T-helper 1 cell (primary cell): ENCODE data around the gene PIP5K1C.

Experiments used
- DNase-seq, 5 donors: peaks; one replicate each; pipeline ENCODE4 v3.0.0-alpha.2; 2012 to 2020

The PIP5K1C gene

GRCh38 chr19:3721131-3721886 lies 21.0 kb upstream of the PIP5K1C start:
- peak; percentile 78 to 85 (median 82) for DNase-seq

- no peak for DNase-seq
These were observed 20.2 kb upstream of the PIP5K1C start for GRCh38 chr19:3720349-3720917.

- DNase-seq: no peak
These were observed 19.6 kb upstream of the PIP5K1C start for GRCh38 chr19:3719868-3720267.

- DNase-seq: no peak
These were observed 15.9 kb upstream of the PIP5K1C start for GRCh38 chr19:3716147-3716668.

GRCh38 chr19:3712663-3713611 lies 12.7 kb upstream of the PIP5K1C start:
- DNase-seq: no peak

- DNase-seq: no peak
These were observed 10.1 kb upstream of the PIP5K1C start for GRCh38 chr19:3710265-3710812.

DNA sequence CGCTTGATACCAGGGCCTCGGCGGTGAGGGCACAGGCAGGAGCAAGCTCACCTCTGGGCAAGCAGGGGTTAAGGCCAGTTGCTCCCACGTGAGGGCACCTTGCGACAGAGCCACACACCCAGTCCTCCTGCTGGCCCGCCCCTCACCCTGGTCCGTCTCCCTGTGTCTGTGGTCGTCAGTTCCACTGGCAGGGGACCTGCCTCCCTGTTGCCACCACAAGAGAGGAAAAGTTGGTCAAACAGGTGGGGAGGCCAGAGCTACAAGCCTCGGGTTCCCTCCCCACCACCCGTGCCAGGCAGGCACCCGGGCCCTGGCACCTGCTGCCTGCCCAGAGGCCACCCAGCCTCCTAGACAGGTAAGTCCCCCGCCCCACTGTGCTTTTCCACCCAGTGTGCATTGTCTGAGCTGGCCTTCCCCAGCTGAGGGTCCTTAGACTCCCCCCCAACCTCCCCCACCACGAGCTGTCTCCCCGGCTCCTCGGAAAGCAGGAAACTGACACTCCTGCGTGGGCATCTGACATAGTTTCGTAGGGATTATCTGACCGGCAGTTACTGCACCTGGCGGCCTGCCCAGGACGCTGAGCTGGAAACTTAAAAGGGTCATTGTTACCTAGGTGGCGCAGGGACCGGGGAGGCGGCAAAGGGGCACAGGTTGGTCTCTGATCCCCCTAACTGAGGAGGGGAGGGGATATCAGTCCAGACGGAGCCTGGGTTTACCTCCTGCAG lies 8.1 kb upstream of the PIP5K1C start, which contains the start of gene TJP3:
Gene TJP3, plus strand, starts transcription at position 178 of the 725 bp plus-strand sequence. CDS start 20,049 bp downstream, outside the sequence.
- no peak for DNase-seq

- DNase-seq: no peak
These were observed 7.6 kb upstream of the PIP5K1C start for GRCh38 chr19:3707868-3708206.

- no peak for DNase-seq
These were observed 932 bp upstream of the PIP5K1C start for GRCh38 chr19:3701200-3701599.

- DNase-seq: no peak
These were observed 477 bp downstream of the PIP5K1C start for GRCh38 chr19:3699741-3700241.

GRCh38 chr19:3698974-3699740 lies 1.1 kb downstream of the PIP5K1C start:
- DNase-seq: peak in 1 of 5 donors; percentile 23

- no peak for DNase-seq
These were observed 1.8 kb downstream of the PIP5K1C start for GRCh38 chr19:3698386-3698950.

DNA sequence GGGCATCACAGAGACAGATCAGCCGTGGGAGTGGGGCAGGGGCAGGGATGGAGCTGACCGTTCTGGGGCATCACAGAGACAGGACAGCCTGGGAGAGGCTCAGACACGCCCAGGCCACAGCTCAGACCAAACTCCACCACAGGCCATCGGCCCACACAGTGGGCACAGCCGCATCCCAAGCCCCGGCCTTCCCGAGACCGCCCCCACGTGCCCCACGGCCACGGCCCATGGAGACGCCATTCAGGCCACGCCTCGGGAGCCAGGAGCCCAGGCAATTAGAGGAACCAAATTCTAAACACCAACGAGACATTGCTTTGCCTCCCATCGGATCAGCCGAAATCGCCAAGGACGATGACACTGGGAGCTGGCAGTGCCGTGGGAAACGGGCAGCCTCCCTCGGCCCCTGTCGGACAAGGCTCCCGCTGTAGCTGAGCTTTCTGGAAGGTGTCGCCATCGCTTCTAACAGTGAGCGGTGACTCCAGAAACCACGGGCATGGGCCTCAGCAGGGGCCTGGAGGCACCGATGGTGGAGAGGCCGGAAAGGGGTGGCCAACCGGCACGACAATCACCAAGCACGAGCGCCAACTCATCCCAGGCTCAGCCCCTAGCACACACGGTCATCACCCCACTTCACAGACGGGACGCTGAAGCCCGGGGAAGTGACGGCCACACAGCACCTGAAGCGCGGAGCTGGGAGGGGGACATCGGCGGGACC lies 2.4 kb downstream of the PIP5K1C start:
- no peak for DNase-seq

GRCh38 chr19:3697094-3697493 lies 3.2 kb downstream of the PIP5K1C start:
- no peak for DNase-seq

- no peak for DNase-seq
These were observed 3.6 kb downstream of the PIP5K1C start for GRCh38 chr19:3696660-3696995.

- DNase-seq: no peak
These were observed 4.1 kb downstream of the PIP5K1C start for GRCh38 chr19:3695986-3696659.

- no peak for DNase-seq
These were observed 5.0 kb downstream of the PIP5K1C start for GRCh38 chr19:3695124-3695733.

DNA sequence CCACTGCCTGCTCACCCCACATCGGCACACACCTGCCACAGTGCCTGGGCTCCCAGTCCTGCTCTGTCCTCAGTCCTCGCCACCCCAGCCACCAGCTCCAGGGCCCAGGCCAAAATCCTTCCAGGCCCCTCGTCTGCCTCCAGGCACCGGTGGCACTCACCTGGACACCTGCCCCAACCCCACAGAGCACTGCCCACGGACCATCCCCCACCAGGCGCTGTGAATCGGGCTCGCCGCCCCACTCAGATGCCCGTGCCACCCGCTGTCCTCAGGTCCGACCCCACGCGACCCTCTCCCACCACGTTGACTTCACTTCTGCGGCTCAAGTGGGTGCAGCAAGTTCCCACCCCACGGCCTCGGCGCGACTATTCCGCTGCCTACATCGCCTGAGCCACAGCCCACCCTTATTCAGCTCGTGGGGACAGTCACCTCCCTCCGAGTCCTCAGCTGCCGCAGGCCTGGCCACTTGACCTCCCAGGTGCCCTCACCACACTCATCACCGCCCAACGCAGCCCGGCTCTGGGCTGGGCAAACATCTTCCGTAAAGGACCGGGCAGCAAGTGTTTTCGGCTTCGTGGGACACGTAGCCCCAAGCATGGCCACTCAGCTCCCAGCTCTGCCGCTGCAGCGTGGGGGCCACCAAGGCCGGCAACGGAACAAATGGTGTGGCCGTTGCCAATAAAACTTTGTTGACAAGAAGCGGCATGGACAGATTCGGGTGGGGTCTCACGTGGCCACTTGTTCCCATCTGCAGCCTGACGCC lies 5.7 kb downstream of the PIP5K1C start:
- DNase-seq: no peak
